IgD-negative memory B cell (primary cell): Measurements from ENCODE around the gene PARD6B. TPM values are rescaled to one million over a fixed set of nuclear protein-coding genes. Genes with fewer than 3 reads are reported as not detected.
A peak's percentile ranks its signal among the peaks of the same experiment; 100 is the strongest.
"Not testable (repeated sequence)": the region's sequence is repeated elsewhere in the genome, so short reads cannot be mapped to it uniquely, and the experiment has no call there.

Experiments used
- H3K27ac Mint-ChIP-seq, 3 donors: one replicate each; pipeline ENCODE4 v1.8.0; 2020 to 2022; ENCODE audit warnings: mild to moderate bottlenecking in 3 of 3, mixed read lengths in 3 of 3, moderate library complexity in 1 of 3
- H3K27me3 Mint-ChIP-seq: one replicate; pipeline ENCODE4 v1.8.0; 2021; ENCODE audit warnings: mixed read lengths
- H3K36me3 Mint-ChIP-seq: one replicate; pipeline ENCODE4 v1.8.0; 2020; ENCODE audit warnings: mild to moderate bottlenecking, mixed read lengths
- H3K4me1 Mint-ChIP-seq, 3 donors: one replicate each; pipeline ENCODE4 v1.8.0; 2020 to 2022; ENCODE audit warnings: mixed read lengths in 3 of 3, mild to moderate bottlenecking in 1 of 3
- H3K4me3 Mint-ChIP-seq, 4 donors: one replicate each; pipeline ENCODE4 v1.8.0; 2020 to 2022; ENCODE audit warnings: mild to moderate bottlenecking in 4 of 4, mixed read lengths in 4 of 4, moderate library complexity in 3 of 4
- H3K9me3 Mint-ChIP-seq, 3 donors: one replicate each; pipeline ENCODE4 v1.8.0; 2020 to 2021; ENCODE audit warnings: mixed read lengths in 3 of 3, mild to moderate bottlenecking in 1 of 3
- polyA plus RNA-seq: library from polyadenylated mRNA; unstranded; fragments of 300-500 nt; fragmentation: Illumina TruSeq; gene quantifications from one replicate; pipeline ENCODE4 v1.2.3, GENCODE V29; 2021

The PARD6B gene
- polyA plus RNA-seq, 1 donor from 2014 or later = 0.70 TPM

DNA sequence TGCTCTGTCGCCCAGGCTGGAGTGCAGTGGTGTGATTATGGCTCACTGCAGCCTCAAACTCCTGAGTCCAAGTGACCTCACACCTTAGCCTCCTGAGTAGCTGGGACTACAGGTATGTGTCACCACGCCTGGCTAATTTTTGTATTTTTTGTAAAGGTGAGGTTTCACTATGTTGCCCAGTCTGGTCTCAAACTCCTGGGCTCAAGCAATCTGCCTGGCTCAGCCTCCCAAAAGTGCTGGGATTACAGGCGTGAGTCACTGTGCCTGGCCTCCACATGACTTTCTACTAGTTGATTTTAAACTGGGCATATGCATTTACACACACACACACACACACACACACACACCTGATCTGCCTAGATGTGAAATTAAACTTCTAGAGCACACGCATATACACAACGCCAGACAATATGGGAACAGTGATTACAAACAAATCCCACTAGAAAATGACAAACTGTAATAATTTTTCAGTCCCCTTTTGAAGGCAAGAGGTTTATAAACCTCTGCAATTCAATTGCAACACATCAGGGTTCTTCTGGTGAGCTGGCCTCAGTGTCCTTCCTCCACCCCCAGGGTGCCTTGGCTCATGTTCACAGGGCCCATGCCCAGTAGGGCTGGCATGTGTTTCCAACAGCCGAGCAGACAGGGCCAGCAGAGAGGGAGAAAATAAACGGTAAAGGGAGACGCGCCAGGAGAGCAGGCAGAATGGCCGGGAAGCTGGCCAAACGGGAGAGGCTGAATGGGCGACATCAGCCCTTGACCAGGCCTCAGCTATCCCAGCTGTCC is 31.2 kb downstream of the PARD6B start:
- H3K4me3 Mint-ChIP-seq = no peak overlapping the region
- no peaks in the 10 kb centered on the region for H3K9me3 Mint-ChIP-seq
- no peaks in the 10 kb centered on the region for H3K36me3 Mint-ChIP-seq
- H3K27me3 Mint-ChIP-seq = peaks cover 4% of the 10 kb centered on the region
- peak overlapping the region in 1 of 3 donors; percentile 59 for H3K27ac Mint-ChIP-seq
- H3K4me1 Mint-ChIP-seq = no peaks in the 10 kb centered on the region

DNA sequence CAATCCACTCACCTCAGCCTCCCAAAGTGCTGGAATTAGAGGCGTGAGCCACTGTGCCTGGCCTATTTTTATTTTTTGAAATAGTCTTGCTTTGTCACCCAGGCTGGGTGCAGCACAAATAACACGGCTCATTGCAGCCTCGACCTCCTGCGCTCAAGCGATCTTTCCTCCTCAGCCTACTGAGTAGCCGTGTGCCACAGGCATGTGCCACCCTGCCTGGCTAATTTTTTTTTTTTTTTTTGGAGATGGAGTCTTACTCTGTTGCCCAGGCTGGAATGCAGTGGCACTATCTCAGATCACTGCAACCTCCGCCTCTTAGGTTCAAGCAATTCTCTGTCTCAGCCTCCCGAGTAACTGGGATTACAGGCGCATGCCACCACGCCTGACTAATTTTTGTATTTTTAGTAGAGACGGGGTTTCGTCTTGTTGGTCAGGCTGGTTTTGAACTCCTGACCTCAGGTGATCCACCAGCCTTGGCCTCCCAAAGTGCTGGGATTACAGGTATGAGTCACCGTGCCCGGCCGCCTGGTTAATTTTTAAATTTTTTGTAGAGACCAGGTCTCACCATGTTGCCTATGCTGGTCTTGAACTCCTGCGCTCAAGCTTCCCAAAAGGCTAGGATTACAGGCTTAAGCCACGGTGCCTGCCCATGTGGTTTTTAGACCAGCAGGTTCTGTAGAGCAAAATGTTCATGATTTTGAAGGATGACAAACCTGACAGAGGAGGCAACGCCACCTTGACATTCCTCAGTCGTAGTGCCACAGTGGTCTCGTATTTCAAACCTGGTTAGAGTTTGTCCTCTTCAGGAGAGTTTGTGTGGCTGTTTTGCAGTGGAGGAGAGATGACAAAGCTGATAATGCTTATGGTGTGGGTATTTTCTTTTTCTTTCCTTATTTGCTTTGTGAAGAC is 32.4 kb downstream of the PARD6B start:
- H3K4me3 Mint-ChIP-seq, H3K27me3 Mint-ChIP-seq, H3K9me3 Mint-ChIP-seq, H3K27ac Mint-ChIP-seq, H3K4me1 Mint-ChIP-seq, H3K36me3 Mint-ChIP-seq: not testable (repeated sequence)

DNA sequence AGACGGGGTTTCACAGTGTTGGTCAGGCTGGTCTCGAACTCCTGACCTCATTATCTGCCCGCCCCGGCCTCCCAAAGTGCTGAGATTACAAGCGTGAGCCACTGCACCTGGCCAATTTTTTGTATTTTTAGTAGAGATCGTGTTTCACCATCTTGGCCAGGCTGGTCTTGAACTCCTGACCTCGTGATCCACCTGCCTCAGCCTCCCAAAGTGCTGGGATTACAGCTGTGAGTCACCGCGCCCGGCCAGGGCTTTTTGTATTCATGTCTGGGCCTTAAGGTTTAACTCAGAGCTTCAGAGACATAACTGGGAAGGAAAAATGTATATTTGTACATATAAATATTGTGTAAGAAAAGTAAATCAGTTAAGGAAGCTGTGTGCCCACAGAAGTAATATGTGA is 33.9 kb downstream of the PARD6B start:
- not testable (repeated sequence) for H3K4me1 Mint-ChIP-seq, H3K27ac Mint-ChIP-seq, H3K9me3 Mint-ChIP-seq, H3K36me3 Mint-ChIP-seq, H3K27me3 Mint-ChIP-seq, H3K4me3 Mint-ChIP-seq

DNA sequence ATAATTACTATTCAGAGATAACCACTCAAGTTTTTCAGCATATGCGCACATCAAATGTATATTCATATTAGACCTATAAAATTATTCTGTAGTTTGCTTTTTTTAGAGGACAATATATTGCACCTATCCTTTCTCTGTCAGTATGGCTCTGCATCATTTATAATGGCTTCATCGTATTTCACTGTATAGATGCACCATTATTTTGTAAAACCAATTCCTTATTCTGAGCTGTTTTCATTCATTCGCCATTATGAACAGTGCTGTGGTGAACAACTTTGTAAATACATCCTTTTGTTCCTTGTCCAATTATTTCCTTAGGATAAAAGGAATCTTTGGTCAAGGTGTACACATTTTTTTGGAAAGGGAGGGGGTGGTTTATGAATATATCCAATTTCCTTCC is 34.3 kb downstream of the PARD6B start:
- Mint-ChIP-seq H3K4me3 (no peak overlapping the region), H3K9me3 (no peaks in the 10 kb centered on the region), H3K4me1 (no peaks in the 10 kb centered on the region), H3K27me3 (peaks cover 7% of the 10 kb centered on the region), H3K27ac (no peak overlapping the region), H3K36me3 (no peaks in the 10 kb centered on the region)

DNA sequence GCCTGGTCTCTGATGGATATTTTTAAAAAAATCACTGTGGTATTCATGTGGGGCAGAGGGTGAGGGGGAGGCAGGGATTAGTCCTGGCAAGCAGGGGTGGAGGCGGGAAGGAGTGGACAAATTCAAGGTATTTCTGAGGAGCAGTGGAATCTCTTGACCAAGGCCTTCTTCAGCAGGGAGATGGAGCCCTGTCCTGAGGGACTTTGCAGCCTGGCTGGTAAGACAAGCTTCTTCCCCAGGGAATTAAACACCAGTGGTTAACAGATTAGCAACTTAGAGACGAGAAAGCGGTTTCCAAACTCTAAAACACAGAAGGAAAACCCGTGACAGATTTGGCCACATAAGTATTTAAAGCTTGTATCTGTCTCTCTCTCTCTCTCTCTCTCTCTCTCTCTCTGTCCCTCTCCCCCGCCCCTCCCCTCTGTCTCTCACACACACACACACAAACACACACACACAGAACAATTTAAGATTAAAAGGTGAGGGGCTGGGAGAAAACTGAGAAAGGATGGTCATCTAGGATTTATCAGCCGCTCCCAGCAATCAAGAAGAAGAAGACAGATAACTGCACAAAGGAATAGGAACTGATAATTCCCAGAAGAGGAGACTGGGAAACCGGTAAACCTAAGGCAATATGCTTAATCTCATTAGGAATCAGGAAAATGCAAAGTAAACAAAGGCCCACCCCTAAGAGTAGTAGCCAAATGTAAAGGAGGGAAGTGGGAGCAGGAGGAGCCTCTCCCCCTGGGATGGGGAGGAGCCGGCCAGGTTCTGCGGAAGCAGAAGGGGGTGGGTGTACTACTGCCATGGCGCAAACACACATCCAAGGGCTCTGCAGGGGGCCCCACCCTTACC is 35.8 kb downstream of the PARD6B start:
- H3K27me3 Mint-ChIP-seq, H3K4me3 Mint-ChIP-seq, H3K27ac Mint-ChIP-seq, H3K9me3 Mint-ChIP-seq, H3K36me3 Mint-ChIP-seq, H3K4me1 Mint-ChIP-seq: not testable (repeated sequence)

DNA sequence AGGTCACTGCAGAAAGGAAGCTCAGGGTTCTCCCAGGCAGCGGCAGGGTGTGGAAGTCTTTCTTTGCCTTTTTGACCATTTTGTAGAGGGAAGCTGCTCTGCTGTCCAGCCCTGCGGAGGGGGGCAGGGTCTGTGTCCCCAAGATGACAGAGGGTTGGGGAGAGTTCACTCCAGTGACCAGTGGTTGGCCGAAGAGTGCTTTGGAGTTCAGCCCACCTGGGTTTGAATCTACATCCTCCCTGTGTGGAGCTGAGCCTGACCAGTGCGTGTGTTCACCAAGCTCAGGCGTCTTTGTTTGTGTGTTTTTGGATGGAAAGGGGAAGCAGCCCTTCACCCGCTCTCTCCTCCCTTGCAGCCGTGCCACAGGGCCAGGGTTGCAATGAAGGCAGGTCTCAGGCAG is 37.6 kb downstream of the PARD6B start:
- not testable (repeated sequence) for H3K9me3 Mint-ChIP-seq, H3K4me1 Mint-ChIP-seq, H3K4me3 Mint-ChIP-seq, H3K36me3 Mint-ChIP-seq, H3K27ac Mint-ChIP-seq, H3K27me3 Mint-ChIP-seq

DNA sequence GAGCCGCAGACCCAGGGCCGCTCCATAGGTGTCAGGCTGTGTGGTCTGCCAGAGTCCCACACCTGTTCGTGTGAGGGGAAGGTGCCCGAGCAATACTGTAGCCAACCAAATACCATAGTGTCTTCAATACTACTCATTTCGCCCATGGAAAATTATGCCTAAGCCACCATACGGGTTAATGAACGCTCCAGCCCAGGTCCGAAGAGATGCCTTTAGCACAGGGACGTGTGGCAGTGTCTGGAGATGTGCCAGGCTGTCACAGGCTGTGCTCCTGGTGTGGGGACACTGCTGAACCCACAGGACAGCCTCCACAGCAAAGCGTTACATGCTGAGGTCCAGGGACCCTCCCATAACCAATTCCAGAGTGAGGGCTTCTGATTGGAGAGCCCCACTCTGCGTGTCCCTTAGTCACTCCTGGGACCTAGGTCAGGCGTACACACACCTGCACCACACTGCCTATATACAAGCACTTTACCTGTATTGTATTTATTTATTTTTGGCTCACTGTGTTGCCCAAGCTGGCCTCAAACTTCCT is 38.2 kb downstream of the PARD6B start:
- H3K27me3 Mint-ChIP-seq, H3K4me1 Mint-ChIP-seq, H3K4me3 Mint-ChIP-seq, H3K9me3 Mint-ChIP-seq, H3K36me3 Mint-ChIP-seq, H3K27ac Mint-ChIP-seq: not testable (repeated sequence)

DNA sequence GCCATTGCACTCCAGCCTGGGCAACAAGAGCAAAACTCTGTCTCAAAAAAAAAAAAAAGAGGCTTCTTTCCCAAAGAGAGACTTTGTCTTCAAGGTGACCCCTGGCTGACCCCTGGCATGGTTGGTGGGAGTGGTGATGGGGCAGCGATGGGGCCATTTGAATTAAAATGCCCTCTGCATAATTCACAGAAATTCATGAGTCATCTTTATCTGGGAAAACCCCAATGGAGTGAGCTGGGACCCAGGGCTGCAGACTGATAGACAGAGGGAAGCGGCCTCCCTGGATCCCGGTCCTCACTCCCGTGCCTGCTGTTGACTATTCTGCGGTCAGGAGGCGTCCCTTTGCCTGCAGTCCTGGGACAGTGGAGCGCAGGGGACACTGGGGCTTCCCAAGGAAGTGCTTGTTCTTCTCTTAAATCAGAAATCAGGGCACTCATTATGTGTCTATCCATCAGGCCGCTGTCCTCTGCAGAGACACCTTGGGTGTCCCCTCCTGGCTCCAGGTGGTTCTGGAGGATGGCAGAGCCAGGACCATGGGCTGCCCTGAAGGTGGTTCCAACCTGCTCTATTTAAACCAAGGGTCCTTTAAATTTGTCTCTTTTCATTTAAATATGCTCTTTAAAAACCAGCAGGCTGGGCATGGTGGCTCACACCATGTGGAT is 40.2 kb downstream of the PARD6B start:
- not testable (repeated sequence) for H3K27me3 Mint-ChIP-seq, H3K36me3 Mint-ChIP-seq, H3K4me1 Mint-ChIP-seq, H3K9me3 Mint-ChIP-seq, H3K4me3 Mint-ChIP-seq
- peak overlapping the region in 1 of 3 donors; percentile 39 for H3K27ac Mint-ChIP-seq

DNA sequence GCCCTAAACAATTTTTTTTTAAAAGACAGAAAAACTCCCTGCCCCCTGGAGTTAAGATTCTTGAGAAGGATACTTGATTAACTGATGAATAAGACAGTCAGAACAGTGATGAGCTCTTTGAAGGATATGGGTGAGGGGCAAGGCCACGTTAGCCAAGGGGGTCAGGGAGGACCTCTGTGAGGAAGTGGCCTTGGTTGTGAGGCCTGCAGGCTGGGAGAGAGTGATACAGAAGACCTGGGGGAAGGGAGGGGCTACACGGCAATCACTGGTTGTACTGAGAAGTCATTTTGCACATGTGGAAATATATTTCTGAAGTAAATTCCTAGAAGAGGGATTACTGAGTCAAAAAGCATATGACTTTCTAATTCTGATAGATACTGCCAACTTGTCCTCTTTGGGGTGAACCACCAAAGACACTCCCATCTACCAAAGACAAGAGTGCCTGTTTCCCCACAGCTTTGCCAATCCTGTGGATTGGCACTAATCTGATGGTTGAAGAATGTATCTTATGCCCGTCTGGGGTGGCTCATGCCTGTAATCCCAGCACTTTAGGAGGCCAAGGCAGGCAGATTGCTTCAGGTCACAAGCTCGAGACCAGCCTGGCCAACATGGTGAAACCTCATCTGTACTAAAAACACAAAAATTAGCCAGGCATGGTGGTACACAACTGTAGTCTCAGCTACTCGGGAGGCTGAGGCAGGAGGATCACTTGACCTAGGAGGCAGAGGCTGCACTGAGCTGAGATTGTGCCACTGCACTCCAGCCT is 41.2 kb downstream of the PARD6B start:
- H3K4me1 Mint-ChIP-seq = no peaks in the 10 kb centered on the region
- H3K9me3 Mint-ChIP-seq = no peaks in the 10 kb centered on the region
- H3K27me3 Mint-ChIP-seq = peaks cover 3% of the 10 kb centered on the region

DNA sequence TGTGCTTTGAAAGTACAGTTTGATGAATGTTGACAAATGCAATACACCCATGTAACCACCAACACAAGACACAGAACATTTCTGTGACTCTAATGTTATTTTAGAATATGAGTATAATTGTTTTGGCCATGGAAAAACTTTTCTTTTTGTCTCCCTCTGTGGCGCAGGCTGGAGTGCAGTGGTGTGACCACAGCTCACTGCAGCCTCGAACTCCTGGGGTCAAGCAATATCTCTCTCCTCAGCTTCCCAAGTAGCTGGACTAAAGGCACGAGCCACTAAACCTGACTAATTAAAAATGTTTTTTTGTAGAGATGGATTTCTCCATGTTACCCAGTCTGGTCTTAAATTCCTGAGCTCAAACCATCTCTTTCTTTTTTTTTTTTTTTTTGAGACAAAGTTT is 43.1 kb downstream of the PARD6B start:
- Mint-ChIP-seq H3K27me3 (no peaks in the 10 kb centered on the region), H3K36me3 (peaks cover 2% of the 10 kb centered on the region), H3K4me1 (no peaks in the 10 kb centered on the region), H3K9me3 (no peaks in the 10 kb centered on the region), H3K4me3 (no peak overlapping the region), H3K27ac (no peak overlapping the region)

More for the DNA sequence above, 41.2 kb downstream of the PARD6B start:
- no peak overlapping the region for H3K27ac Mint-ChIP-seq
- peaks cover 2% of the 10 kb centered on the region for H3K36me3 Mint-ChIP-seq
- H3K4me3 Mint-ChIP-seq = no peak overlapping the region

DNA sequence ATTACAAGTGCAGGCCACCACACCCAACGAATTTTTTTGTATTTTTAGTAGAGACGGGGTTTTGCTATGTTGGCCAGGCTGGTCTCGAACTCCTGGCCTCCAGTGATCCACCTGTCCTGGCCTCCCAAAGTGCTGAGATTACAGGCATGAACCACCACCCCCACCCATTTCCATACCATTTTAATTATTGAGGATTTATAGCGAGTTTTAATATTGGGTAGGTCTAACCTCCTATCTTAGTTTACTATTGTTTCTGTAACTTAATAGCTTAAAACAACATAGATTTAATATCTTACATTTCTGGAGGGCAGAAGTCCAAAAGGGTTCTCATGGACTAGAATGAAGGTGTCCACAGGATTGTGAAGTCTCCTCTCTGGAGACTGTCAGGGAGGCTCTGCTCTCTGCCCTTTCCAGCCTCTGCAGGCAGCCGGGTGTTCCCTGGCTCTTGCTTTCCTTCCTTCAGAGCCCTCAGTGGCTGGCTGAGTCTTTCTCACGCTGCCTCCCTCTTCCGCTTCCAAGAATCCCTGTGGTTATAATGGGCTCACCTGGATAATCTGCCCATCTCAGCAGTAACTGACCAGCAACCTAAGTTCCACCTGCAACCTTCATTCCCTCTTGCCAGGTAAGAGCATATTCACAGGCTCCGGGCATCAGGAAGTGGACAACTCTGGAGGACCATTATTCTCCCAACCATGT is 44.9 kb downstream of the PARD6B start:
- H3K27me3 Mint-ChIP-seq = peaks cover 2% of the 10 kb centered on the region
- H3K4me3 Mint-ChIP-seq = no peak overlapping the region
- H3K9me3 Mint-ChIP-seq = no peaks in the 10 kb centered on the region
- H3K36me3 Mint-ChIP-seq = peaks cover 2% of the 10 kb centered on the region
- H3K4me1 Mint-ChIP-seq = no peaks in the 10 kb centered on the region
- H3K27ac Mint-ChIP-seq = no peak overlapping the region

DNA sequence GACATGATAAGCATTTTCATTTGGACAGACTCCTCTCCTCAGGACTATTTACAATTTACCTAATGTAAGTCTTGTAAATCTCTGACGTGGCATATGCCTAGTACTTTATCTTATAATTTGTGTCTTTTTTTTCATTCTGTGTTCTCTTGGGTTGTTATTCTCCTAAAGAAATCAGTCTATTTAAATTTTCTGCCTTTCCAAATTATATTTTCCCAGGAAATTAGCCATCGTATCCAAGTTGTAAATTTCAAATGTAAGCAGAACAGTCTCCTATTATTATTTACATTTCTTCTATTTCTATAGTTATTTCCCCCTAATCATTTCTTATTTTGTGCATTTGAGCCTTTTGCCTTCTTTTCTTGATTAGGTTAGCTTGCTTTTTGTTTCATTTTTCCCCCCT is 46.0 kb downstream of the PARD6B start:
- Mint-ChIP-seq H3K4me1 (no peaks in the 10 kb centered on the region), H3K27me3 (peaks cover 6% of the 10 kb centered on the region), H3K27ac (no peak overlapping the region), H3K9me3 (no peaks in the 10 kb centered on the region), H3K36me3 (peaks cover under 1% of the 10 kb centered on the region), H3K4me3 (no peak overlapping the region)

DNA sequence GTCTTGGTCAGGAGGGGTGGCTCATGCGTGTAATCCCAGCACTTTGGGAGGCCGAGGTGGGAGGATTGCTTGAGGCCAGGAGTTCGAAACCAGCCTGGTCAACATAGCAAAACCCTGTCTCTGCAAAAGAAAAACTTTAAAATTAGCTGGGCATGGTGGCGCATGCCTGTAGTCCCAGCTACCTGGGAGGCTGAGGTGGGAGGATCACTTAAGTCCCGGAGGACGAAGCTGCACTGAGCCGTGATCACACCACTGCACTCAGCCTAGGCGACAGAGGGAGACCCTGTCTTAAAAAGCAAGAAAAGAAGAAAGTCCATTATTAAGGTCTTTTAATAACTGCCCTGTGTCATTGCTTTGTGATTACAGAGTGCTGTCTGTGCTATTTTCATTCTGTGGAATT is 47.6 kb downstream of the PARD6B start:
- not testable (repeated sequence) for H3K27me3 Mint-ChIP-seq, H3K4me1 Mint-ChIP-seq, H3K9me3 Mint-ChIP-seq, H3K4me3 Mint-ChIP-seq, H3K27ac Mint-ChIP-seq, H3K36me3 Mint-ChIP-seq
